ENCODE results near the gene LANCL2.
"Not testable (repeated sequence)": the region's sequence is repeated elsewhere in the genome, so short reads cannot be mapped to it uniquely, and the experiment has no call there.

LANCL2 gene

DNA sequence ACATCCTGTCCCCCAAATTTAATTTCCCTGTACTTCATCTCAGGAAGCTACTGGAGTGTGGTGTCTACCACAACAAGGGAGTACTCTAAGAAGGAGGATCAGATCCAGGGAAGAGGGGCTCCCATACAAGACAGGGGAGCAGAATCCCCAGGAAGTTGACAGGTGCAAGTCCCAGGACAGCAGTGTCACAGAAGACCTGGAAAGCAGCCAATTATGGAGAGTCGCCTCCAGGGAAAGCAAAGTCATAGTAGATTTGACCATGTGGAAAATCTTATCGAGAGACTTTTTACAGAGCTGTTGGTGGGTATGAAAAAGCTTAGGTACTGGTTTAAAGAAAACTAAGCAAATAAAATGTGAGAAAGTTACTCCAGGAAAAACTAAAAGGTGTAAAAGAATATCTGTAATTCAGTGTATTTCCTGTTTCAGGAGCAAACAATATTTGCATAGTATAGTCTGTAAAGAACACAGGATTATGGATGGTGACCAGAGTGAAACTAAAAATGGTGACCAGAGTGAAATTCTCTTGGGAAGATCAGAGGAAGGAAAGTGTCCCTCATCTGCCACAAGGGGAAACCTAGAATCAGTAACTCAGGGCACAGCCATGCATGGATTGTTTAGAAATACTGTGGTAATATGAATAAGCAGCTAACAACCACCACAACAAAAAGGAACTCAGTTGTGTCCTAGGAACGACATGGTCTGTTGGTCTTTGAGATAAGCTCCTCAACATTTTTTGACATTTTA lies 44.5 kb downstream of the LANCL2 start:
- DNase-seq = no peak

DNA sequence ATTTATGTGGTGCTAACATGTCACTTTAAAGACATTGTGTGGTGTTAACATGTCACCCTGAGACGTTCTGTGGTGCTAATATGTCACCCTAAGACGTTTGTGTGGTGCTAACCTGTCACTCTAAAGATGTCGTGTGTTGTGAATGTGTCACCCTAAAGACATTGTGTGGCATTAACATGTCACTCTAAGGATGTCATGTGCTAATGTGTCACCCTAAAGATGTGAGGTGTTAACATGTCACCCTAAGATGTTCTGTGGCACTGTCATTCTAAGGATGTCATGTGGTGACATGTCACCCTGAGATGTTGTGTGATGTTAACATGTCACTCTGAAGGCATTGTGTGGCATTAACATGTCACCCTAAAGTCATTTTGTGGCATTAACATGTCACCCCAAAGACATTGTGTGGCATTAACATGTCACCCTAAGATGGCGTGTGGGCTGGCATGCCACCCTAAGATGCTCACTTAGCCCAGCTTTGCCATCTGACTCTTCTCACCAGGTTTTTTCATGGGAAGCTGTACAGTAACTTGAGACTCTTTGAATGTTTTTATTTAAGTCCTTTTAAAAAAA lies 45.6 kb downstream of the LANCL2 start:
- no peak for DNase-seq

DNA sequence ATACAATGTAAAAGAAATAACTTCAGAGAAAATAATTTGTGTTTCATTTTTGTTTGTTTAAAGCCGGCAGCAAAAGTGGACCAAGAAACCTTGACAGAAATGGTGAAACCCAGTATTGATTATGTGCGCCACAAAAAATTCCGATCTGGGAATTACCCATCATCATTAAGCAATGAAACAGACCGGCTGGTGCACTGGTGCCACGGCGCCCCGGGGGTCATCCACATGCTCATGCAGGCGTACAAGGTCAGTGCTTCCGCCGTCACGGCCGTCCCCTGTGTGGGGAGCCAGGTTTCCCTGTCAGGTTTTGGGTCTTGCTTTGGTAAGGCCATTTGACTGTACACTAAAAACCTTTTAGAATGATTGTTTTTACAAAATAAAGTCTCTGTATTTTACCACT lies 46.7 kb downstream of the LANCL2 start:
- DNase-seq = no peak

DNA sequence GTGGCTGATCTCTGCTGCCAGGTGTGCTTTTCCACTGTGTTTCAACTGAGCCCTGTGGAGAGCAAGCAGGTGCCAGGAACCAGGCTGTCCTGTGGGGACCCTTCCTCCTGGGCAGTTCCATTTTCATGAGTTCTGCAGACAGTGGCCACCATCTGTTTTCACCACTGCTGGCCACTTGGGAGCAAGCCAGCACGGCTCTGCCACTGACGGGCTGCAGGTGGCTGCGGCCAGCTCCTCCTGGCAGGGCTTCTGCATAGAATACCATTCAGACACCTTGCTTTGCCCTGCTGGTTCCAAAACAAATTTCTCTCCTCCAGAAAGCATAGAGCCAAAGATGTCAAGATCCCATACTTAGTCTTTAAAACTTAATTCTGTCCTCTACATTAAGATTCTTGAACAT lies 48.3 kb downstream of the LANCL2 start:
- no peak for DNase-seq

DNA sequence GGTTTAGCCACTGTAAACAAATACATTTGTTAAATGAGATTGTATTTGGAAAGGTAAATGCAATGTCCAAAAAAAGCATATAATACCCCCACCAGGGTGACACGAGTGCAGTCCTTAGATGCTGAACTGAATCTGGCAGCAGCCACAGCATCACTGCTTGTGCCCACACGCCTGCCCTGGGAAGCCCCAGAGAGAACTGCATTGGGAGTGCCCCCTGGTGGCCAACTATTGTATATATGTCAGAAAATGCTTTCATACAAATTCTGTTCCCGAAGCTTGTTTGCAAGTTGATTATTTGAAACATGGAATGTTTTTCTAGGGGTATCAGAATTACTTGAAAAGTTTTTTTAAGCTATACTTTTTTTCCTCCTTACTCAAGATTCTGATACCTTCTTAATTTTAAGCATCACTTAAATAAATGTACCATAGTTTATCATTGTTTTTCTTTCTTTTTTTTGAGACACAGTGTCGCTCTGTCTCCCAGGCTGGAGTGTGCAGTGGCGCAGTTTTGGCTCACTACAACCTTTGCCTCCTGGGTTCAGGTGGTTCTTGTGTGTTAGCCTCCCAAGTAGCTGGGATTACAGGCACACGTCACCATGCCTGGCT lies 50.1 kb downstream of the LANCL2 start:
- peak; percentile 12 for DNase-seq

DNA sequence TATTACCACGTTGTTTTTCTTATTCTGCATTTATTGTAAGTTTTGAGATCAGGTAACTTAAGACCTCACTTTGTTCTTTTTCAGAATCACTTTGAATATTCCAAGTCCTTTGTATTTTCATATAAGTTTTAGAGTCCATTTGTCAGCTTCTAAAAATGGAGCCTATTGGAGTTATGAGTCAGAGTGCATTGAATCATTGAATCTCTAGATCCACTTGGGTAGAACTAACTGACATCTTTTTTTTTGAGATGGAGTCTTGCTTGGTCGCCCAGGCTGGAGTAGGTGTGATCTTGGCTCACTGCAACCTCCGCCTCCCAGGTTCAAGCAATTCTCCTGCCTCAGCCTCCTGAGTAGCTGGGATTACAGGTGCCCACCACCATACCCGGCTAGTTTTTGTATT lies 52.3 kb downstream of the LANCL2 start:
- DNase-seq = not testable (repeated sequence)

DNA sequence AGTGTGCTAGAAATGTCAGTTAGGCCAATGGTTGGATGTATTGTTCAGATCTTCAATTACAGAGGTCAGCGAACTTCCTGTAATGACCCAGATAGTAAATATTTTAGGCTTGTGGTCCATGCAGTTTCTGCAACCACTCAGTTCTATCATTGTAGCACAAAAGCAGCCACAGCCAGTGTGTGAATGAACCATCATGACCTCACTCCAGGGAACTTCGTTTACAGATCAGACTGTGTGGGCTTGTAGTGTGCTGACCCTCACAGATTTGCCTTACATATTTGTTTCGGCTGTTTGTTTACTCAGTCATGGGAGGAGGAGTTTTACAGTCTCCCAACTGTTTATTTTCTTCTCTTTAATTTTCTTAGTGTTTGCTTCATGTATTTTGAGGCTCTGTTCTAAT lies 55.4 kb downstream of the LANCL2 start:
- DNase-seq = no peak

DNA sequence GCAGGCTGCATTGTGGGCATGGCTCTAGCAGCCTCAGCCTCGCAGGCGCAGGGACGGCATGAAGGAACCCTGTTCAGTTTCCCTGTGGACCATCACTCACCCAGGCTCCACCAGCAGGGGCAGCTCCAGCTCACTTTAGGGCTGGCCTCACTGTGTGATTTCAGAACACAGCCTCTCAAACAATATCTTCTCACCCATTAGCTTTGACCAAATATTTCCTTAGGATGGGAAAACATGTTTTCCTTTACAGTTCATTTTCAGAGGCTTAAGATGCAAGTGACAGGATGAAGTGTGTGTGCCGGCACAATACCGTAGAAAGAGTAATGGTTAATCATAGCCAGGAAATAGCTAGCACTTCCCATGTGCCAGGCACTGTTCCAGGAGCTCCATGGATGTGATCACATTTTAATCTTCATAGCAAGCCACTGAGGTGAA lies 58.2 kb downstream of the LANCL2 start:
- DNase-seq = peak; percentile 2

DNA sequence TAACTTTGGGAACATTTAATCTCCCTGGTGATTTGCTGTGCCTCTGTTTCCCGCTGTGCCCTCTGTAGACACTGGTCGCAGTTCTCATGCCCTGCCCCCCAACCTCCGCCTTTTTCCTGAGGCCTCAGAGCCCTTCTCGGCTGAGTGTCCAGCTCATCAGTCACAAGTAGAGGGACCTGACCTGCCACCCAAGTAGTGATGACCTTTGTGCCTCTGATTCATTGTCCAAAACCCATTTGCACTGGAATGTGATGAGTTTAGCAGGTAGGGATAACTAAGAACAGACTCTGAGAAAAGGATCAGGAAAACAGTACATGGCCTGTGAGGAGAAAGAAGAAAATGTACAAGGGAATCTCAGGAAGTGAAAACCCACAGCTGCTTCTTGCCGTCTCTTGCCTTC lies 58.8 kb downstream of the LANCL2 start:
- DNase-seq = no peak

DNA sequence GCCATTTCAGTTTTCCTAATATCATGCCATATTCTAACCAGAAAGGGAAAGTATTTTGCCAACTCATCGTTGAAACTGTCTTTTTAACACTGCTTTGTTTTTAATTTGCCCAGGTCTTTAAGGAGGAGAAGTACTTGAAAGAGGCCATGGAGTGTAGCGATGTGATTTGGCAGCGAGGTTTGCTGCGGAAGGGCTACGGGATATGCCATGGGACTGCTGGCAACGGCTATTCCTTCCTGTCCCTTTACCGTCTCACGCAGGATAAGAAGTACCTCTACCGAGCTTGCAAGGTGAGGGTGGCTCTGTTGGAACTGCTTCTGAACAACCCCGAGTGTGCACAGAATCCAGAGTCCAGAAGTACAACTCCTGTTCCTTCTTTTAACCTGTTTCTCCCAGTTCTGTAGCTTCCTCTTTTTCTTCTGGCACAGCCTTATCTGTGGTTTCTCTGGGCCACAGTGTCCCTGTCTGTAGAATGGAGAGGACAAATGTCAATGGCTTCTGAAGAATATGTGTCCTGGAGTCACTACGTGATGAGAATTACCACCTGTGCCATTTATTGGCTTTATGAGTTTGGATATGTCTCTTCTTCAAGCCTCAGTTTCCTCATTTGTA lies 60.1 kb downstream of the LANCL2 start:
- no peak for DNase-seq

DNA sequence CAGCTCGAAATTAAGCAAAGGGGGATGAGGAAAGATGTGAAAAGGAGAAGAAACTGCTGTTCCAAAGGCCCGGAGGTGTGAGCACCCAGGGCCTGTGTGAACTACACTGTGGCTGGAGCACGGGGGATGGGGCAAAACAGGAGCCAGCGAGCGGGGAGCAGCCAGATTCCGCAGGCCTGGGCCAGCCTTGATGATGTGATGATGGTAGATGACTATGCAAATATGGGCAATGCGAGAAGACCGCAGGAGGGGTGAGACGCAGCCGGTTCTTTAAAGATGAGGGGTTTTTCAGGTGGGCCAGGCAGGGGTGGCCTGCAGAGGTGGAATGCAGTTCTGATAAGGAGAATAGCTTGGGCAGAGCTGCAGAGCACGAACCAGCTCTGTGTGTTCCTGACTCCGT lies 61.5 kb downstream of the LANCL2 start:
- DNase-seq = no peak

DNA sequence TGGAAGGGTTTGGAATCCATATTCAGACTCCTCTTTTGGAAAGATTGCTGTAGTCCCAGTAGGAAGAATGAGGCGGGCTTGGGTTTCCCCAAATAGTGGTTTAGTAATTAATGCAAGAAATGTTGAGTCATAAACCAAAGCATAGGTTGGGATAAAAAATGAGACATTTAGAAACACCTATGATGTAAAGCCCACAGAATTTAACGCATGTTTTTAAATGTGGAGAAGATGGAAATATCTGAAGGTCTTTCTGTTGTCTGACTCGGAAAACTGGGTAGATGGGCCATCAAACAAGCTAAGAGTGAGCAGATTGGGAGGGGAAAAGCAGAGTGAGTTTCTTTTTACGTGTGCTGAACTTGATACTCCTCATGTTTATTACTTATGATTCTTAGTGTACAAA lies 62.2 kb downstream of the LANCL2 start:
- no peak for DNase-seq

DNA sequence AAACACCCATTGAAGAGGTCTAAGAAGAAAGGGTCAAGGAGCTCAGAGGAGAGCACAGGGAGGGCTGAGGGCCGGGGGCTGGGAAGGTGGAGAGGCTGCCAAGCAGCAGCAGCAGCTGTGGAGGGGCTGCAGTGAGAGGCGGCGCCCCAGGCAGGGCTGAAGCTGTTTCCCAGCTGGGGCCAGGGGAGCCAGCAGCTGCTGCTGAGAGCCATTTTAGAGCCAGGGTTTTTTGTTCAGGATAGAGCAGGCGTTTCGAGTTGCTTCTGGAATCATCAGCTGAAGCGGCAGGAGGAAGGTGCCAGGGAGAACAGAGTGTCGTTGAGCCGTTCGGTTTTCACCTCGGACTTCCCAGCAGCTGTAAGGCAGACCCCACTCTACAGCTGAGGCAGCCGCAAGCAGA lies 62.7 kb downstream of the LANCL2 start:
- no peak for DNase-seq

DNA sequence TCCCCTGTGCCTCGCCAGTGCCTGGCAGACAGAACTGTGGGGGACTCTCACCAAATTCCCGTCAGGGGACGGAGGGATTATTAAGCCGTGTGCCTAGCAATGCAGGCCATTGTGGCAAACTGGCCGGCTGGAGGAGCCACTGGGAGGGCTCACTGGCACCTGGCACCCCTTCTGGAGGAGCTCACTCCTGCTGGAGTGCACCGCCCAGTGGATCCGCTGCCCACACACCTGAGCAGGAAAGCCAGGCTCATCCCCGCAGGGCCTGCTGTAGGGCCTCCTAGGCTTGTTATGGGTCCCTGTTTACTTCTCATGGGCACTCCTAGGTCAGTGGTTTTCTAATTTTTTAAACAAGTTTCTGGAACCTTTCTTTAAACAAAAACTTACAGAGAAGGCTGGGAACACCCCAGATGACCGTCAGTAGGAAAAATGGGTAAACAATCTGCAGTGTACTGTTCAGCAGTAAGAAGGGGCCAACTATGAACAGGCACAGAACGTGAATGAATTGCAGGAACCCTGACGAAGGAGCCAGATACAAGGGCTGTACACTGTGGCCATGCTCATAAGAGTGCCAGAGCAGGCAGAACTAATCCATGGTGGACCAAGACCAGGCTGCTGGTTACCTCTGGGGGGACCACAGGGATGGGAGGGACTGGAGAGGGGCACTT lies 64.8 kb downstream of the LANCL2 start:
- DNase-seq = no peak

DNA sequence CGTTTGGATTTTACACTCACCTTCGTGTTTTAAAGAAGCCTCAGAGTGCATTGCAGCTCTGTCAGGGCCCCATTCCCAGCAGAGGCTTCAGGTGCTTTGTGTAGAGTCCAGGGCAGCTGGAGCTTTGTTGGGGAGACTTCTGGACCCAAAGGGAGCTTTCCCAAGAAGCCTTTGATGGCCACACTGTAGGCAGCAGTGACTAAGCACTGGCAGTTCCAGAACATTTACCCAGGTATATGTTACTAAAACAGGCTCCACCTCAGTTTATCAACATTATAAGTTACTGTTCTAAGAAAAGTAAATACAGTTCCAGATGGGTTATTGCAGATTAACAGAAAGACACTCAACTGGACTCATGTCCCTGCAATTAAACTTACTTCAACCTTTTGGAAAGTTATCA lies 66.8 kb downstream of the LANCL2 start:
- no peak for DNase-seq

DNA sequence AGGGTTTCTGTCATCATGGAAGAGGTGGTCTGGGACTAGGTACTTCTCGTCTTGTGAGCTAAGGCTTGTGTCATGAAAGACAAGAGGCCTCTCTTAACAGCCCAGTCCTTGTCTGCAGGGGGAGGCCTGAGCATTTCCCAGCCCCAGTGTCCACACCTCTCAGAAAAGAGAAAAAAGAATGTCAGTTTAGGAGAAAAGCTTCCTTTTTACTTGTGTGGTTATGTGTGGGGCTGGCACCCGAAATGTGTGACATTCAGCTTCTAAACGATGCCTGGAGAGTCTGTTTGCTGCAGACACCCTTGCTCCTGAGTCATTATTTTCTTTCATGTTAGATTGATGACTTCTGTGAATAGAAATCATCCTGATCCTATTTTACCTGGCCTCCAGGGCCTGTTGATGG lies 67.4 kb downstream of the LANCL2 start:
- no peak for DNase-seq

DNA sequence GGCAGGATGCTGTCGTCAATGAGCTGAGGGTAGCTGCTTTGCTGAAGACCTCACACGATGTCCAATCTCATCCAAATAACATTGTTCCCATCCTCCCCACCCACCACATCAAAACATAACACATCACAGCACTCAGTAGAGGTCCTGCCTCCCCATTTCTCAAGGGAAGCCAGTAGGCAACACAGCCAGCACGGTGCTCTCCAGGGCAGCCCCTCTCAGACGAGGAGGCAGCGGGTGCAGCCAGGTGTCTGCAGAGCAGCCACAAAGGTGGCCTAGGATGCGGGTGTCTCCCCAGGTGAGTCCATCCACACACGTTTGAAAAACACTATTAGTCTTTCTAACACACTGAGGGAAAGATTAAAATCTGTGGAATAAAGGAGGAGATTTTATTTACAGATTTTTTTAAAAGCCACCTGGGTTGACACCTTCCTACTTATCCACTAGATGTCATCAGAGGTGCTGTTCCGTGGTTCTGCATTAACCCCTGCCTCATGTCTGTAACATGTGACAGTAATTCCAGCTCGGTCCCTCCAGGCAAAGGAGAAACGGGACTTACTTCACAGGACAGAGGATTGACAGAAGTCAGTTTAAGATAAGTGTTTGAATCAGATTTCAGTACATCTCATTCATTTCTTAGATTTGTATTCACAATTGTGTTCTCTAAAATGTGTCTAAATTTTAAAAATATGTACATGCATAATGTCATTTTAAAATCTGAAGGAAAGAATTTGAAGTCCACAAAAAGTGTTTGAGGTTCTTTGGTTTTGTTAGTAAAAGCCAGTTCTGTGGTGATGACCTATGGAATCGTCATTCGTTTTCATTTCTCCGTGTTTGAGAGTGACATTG lies 68.0 kb downstream of the LANCL2 start:
- DNase-seq = peak; percentile 5

DNA sequence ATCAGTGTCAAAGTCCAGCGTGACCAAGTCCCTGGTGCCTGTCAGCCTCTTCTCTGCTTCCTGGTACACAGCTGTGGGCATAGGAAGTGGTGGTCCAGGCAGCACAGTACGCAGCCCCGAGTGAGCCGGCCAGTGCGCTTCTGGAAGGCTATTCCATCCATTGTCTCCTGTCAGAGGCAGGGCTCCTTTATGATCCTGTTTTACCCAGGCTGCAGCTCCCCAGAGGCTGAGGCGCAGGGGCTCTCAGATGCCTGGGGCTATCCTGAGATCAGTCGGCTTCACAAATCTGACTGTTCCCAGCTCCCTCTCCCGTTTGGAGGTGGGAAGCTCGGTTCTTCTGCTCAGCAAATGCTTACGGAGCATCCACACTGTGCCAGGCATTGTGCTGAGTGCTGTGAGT lies 70.3 kb downstream of the LANCL2 start:
- DNase-seq = no peak

DNA sequence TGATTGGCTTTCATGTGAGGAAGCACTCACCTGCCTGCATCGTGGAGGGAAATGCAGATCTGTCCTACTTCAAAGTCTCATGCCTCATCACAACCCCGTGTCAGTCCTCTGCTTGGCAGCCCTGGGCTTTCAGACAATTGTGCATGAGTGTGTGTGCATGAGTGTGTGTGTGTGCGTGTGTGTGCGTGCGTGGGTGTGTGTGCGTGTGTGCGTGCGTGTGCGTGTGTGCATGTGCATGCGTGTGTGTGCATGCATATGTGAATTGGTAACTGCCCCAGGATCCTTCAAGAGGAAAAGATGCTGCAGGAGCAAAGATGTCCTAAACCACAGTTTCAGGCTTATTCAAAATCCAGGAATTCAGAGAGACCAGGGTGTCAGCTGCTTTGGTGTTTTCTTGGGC lies 71.3 kb downstream of the LANCL2 start:
- no peak for DNase-seq

DNA sequence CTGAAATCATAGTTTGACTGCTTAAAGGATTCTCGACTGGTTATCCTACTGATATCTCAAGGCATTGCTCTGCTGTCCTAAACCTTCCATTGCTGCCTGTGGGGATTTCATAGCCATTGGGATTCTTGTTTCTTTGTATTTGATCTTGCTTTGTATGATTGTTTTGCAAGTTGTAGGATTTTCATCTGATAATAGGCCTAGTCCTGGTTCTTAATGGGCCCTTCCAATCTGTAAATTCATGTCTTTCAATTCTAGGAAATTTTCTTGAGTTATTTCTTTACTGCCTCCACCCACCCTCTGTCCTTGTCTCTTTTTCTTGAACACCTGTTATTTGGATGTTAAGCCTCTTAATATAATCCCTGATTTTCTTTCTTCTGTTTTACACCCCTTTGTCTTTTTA lies 72.2 kb downstream of the LANCL2 start:
- no peak for DNase-seq

DNA sequence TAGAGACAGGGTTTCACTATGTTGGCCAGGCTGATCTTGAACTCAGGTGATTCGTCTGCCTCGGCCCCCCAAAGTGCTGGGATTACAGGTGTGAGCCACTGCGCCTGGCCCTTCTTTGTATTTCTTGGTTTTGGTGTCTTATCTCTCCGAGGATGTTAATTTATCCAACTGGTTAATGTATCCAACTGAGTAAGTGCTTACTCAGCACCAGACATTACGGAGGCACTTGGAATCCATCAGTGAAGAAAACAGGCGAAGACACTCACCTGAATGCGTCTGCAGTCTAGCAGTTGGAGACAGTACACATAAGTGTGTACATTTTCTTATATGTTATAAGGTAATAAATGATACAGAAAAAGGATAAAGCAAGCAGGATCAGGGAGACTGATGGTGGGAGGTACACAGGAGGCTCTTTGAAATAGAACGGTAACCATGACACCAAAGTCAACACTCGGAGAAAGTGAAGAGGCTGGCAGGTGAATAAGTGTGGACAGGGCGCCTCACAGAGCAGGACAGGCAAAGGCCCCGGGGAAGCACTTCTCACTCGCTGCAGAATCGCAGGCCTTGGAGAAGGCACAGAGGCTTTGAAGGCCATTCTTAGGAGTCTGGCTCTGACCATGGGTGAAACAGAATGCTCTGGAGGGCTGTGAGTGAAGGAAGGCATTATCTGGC lies 73.1 kb downstream of the LANCL2 start:
- DNase-seq = no peak
